ENCODE results near the gene SLC7A1. TPM values are rescaled to one million over a fixed set of nuclear protein-coding genes. Genes with fewer than 3 reads are reported as not detected.

SLC7A1 gene
- total RNA-seq, 1 experiment from 2014 or later = 62.8 TPM

- ChIA-PET CTCF (no interaction called here), POLR2A (ENCODE audit: unreplicated experiment) (no interaction called here)
- intact Hi-C loops (cut with micrococcal nuclease; ENCODE audit: unreplicated experiment) = no loop called here
- H3K9me3 ChIP-seq (ENCODE audit: insufficient read depth, low read depth) = no peaks in the 10 kb centered on the region
- H4K20me1 ChIP-seq (ENCODE audit: insufficient read depth) = no peaks in the 10 kb centered on the region
- 0 out of 2 replicates have a peak, but pooled peaks cover 3% of the 10 kb centered on the region for H3F3A ChIP-seq (ENCODE audit: insufficient read depth, low read depth)
- no peak for TF ChIP-seq EZH2 (IDR thresholded peaks at IDR 0.05; ENCODE audit: low read depth)
- TF ChIP-seq, protein P1, sequence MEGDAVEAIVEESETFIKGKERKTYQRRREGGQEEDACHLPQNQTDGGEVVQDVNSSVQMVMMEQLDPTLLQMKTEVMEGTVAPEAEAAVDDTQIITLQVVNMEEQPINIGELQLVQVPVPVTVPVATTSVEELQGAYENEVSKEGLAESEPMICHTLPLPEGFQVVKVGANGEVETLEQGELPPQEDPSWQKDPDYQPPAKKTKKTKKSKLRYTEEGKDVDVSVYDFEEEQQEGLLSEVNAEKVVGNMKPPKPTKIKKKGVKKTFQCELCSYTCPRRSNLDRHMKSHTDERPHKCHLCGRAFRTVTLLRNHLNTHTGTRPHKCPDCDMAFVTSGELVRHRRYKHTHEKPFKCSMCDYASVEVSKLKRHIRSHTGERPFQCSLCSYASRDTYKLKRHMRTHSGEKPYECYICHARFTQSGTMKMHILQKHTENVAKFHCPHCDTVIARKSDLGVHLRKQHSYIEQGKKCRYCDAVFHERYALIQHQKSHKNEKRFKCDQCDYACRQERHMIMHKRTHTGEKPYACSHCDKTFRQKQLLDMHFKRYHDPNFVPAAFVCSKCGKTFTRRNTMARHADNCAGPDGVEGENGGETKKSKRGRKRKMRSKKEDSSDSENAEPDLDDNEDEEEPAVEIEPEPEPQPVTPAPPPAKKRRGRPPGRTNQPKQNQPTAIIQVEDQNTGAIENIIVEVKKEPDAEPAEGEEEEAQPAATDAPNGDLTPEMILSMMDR (conservative IDR thresholded peaks at IDR 0.05) = no peak
- H3K9me2 ChIP-seq (ENCODE audit: insufficient read depth) = no peaks in the 10 kb centered on the region
- H3K79me2 ChIP-seq (ENCODE audit: low read depth) = no peaks in the 10 kb centered on the region
- no peak for DNase-seq
- no peak overlapping the region for H3K27ac ChIP-seq
- no peaks in the 10 kb centered on the region for H3K36me3 ChIP-seq (ENCODE audit: low read depth)
- no peak overlapping the region for H3K4me3 ChIP-seq
- no TSS peak for BruUV-seq (replicated peaks)
- no peaks in the 10 kb centered on the region; the same call in 1 of the 2 replicates for H3K4me1 ChIP-seq (replicated peaks; ENCODE audit: insufficient read depth)
- no peak overlapping the region for H3K4me2 ChIP-seq
- H3K27me3 ChIP-seq (ENCODE audit: insufficient read depth, low read depth) = peaks cover 3% of the 10 kb centered on the region; the same call in 1 of the 2 replicates
- H2AFZ ChIP-seq = no peak overlapping the region
Observed at GRCh38 chr13:29494520-29494919, 101.0 kb downstream of the SLC7A1 start.

DNA sequence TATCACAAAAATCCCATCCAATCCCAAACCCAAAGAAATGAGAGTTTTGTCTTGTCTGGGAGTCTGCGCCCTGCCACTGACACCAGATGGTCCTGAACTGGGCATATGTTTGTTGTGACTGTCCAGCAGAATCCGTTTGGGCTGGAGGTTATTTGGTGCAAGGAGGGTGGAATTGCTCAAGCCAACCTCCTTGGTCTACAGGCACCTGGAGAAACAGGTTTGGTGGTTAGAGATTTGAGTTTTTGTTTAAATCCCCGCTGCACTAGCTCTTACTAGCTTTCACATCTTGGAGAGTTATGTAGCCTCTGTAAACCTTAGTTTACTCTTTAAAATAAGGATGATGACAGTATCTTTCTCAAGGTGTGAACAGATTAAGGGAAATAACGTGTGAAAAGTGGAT lies 101.7 kb downstream of the SLC7A1 start:
- intact Hi-C loops (cut with micrococcal nuclease; ENCODE audit: unreplicated experiment) = no loop called here

DNA sequence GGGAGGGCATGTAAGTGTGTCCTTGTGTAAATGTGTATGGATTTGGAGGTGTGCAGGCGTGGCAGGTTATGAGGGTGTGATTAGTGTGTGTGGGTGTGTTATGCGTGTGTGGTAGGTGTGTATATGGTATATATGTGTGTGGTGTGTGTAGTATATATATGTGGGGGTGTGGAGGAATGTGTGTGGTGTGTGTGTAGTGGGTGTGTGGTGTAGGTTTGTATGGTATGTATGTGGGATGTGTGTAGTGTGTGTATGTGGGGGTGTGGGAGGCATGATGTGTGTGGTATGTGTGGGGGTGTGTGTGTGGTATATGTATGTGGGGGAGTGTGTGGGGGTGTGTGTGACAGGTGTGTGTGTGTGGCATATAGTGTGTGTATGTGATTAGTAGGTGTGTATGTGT lies 104.2 kb downstream of the SLC7A1 start:
- H3K27ac ChIP-seq = no peak overlapping the region
- ChIA-PET POLR2A (ENCODE audit: unreplicated experiment) (no interaction called here), CTCF (no interaction called here)
- H3K79me2 ChIP-seq (ENCODE audit: low read depth) = no peaks in the 10 kb centered on the region
- DNase-seq = no peak
- H3K36me3 ChIP-seq (ENCODE audit: low read depth) = no peaks in the 10 kb centered on the region
- no peaks in the 10 kb centered on the region for H4K20me1 ChIP-seq (ENCODE audit: insufficient read depth)
- H3K9me3 ChIP-seq (ENCODE audit: insufficient read depth, low read depth) = no peaks in the 10 kb centered on the region
- TF ChIP-seq EZH2 (IDR thresholded peaks at IDR 0.05; ENCODE audit: low read depth) = no peak
- TF ChIP-seq, protein P1 (conservative IDR thresholded peaks at IDR 0.05) = no peak
- intact Hi-C loops (cut with micrococcal nuclease; ENCODE audit: unreplicated experiment) = no loop called here
- no peaks in the 10 kb centered on the region; the same call in 1 of the 2 replicates for H3K4me1 ChIP-seq (replicated peaks; ENCODE audit: insufficient read depth)
- no TSS peak for BruUV-seq (replicated peaks)
- 0 out of 2 replicates have a peak, but pooled peaks cover 3% of the 10 kb centered on the region for H3F3A ChIP-seq (ENCODE audit: insufficient read depth, low read depth)
- peaks cover 25% of the 10 kb centered on the region for H3K27me3 ChIP-seq (ENCODE audit: insufficient read depth, low read depth)
- H2AFZ ChIP-seq = no peak overlapping the region
- H3K9me2 ChIP-seq (ENCODE audit: insufficient read depth) = no peaks in the 10 kb centered on the region
- no peak overlapping the region for H3K4me2 ChIP-seq
- no peak overlapping the region for H3K4me3 ChIP-seq

More for the DNA sequence above, 101.7 kb downstream of the SLC7A1 start:
- CTCF ChIA-PET = no interaction called here
- TF ChIP-seq, protein P1 (conservative IDR thresholded peaks at IDR 0.05) = no peak
- TF ChIP-seq EZH2 (IDR thresholded peaks at IDR 0.05; ENCODE audit: low read depth) = no peak
- Histone ChIP-seq H4K20me1 (ENCODE audit: insufficient read depth) (no peaks in the 10 kb centered on the region), H3K4me1 (replicated peaks; ENCODE audit: insufficient read depth) (no peaks in the 10 kb centered on the region; the same call in 1 of the 2 replicates), H3K36me3 (ENCODE audit: low read depth) (no peaks in the 10 kb centered on the region), H3K4me2 (0 out of 2 replicates have a peak overlapping the region, but pooled peaks have one; percentile 3), H3K79me2 (ENCODE audit: low read depth) (no peaks in the 10 kb centered on the region), H3F3A (ENCODE audit: insufficient read depth, low read depth) (0 out of 2 replicates have a peak, but pooled peaks cover 3% of the 10 kb centered on the region), H3K27ac (no peak overlapping the region), H3K4me3 (no peak overlapping the region), H3K9me3 (ENCODE audit: insufficient read depth, low read depth) (no peaks in the 10 kb centered on the region), H2AFZ (no peak overlapping the region), H3K27me3 (ENCODE audit: insufficient read depth, low read depth) (peaks cover 2% of the 10 kb centered on the region; the same call in 1 of the 2 replicates), H3K9me2 (ENCODE audit: insufficient read depth) (no peaks in the 10 kb centered on the region)
- no TSS peak for BruUV-seq (replicated peaks)
- no peak for DNase-seq
- POLR2A ChIA-PET (ENCODE audit: unreplicated experiment) = no interaction called here
